ENCODE measurements around the gene CACNB1.
"Not testable (repeated sequence)": the region's sequence is repeated elsewhere in the genome, so short reads cannot be mapped to it uniquely, and the experiment has no call there.

Gene CACNB1

GRCh38 chr17:39150104-39150634, 47.3 kb downstream of the CACNB1 start:
- DNase-seq = no peak

GRCh38 chr17:39147221-39148185, 50.0 kb downstream of the CACNB1 start:
- DNase-seq = no peak

- DNase-seq = no peak
These were observed 51.2 kb downstream of the CACNB1 start for GRCh38 chr17:39146273-39146672.

GRCh38 chr17:39145143-39145542, 52.3 kb downstream of the CACNB1 start:
- DNase-seq = no peak

GRCh38 chr17:39144416-39144840, 53.0 kb downstream of the CACNB1 start:
- DNase-seq = peak; percentile 82

GRCh38 chr17:39143552-39144093, 53.8 kb downstream of the CACNB1 start:
- no peak for DNase-seq

- DNase-seq = no peak
These were observed 55.4 kb downstream of the CACNB1 start for GRCh38 chr17:39141915-39142664.

GRCh38 chr17:39141294-39141693, 56.2 kb downstream of the CACNB1 start:
- no peak for DNase-seq

- no peak for DNase-seq
These were observed 57.9 kb downstream of the CACNB1 start for GRCh38 chr17:39139561-39139960.

- DNase-seq = no peak
These were observed 58.3 kb downstream of the CACNB1 start for GRCh38 chr17:39139161-39139511.

GRCh38 chr17:39138431-39139160, 58.9 kb downstream of the CACNB1 start:
- DNase-seq = no peak

- DNase-seq = no peak
These were observed 62.6 kb downstream of the CACNB1 start for GRCh38 chr17:39134878-39135277.

- no peak for DNase-seq
These were observed 65.3 kb downstream of the CACNB1 start for GRCh38 chr17:39132192-39132610.

- no peak for DNase-seq
These were observed 65.9 kb downstream of the CACNB1 start for GRCh38 chr17:39131616-39132015.

- DNase-seq = no peak
These were observed 67.3 kb downstream of the CACNB1 start for GRCh38 chr17:39130205-39130604.

- DNase-seq = not testable (repeated sequence)
These were observed 67.9 kb downstream of the CACNB1 start for GRCh38 chr17:39129544-39129943.

GRCh38 chr17:39126436-39126835, 71.0 kb downstream of the CACNB1 start:
- no peak for DNase-seq

GRCh38 chr17:39125143-39125875, 72.2 kb downstream of the CACNB1 start:
- no peak for DNase-seq

- no peak for DNase-seq
These were observed 73.8 kb downstream of the CACNB1 start for GRCh38 chr17:39123627-39124026.
